Astrocyte (in vitro differentiated cells and primary cell): Measurements from ENCODE around the gene PDX1. TPM values are rescaled to one million over a fixed set of nuclear protein-coding genes. Genes with fewer than 3 reads are reported as not detected.

Source experiments
- DNase-seq: peaks from one replicate; pipeline ENCODE4 v3.0.0-alpha.2; 2010; ENCODE audit warnings: low read depth
- FAIRE-seq: peaks from 2 replicates; lab custom pipeline; 2011; peaks lifted over from hg19 to GRCh38; lab: Jason Lieb, UNC
- H2AFZ ChIP-seq: 2 replicates; pipeline ENCODE4 v1.6.0; 2012; ENCODE audit warnings: low read depth, low read length, inconsistent platforms
- H3K27ac ChIP-seq: 2 replicates; pipeline ENCODE4 v1.5.1; 2011; ENCODE audit warnings: low read depth, low read length, inconsistent platforms
- H3K27me3 ChIP-seq: 2 replicates; pipeline ENCODE4 v1.6.0; 2011; ENCODE audit warnings: low read length, inconsistent platforms; ENCODE audit not compliant: insufficient read depth
- H3K36me3 ChIP-seq: 2 replicates; pipeline ENCODE4 v1.5.1; 2011; ENCODE audit warnings: low read length, inconsistent platforms; ENCODE audit not compliant: insufficient read depth
- H3K4me1 ChIP-seq: 2 replicates; pipeline ENCODE4 v1.5.1; 2011; ENCODE audit warnings: low read length, inconsistent platforms; ENCODE audit not compliant: insufficient read depth
- H3K4me2 ChIP-seq: 2 replicates; pipeline ENCODE4 v1.6.0; 2012; ENCODE audit warnings: low read length, inconsistent platforms
- H3K4me3 ChIP-seq: 2 replicates; pipeline ENCODE4 v1.5.1; 2011; ENCODE audit warnings: low read depth, mild to moderate bottlenecking, low read length, inconsistent platforms; ENCODE audit not compliant: insufficient read depth
- H3K79me2 ChIP-seq: 2 replicates; pipeline ENCODE4 v1.6.0; 2012; ENCODE audit warnings: mild to moderate bottlenecking, low read length, inconsistent platforms; ENCODE audit not compliant: insufficient read depth
- H3K9ac ChIP-seq: 2 replicates; pipeline ENCODE4 v1.6.0; 2012; ENCODE audit warnings: mild to moderate bottlenecking, low read length, inconsistent platforms
- H3K9me3 ChIP-seq: 2 replicates; pipeline ENCODE4 v1.5.1; 2012; ENCODE audit warnings: low read depth, mild to moderate bottlenecking, low read length, inconsistent platforms; ENCODE audit not compliant: insufficient read depth
- H4K20me1 ChIP-seq: 2 replicates; pipeline ENCODE4 v1.6.0; 2012; ENCODE audit warnings: low read length, inconsistent platforms; ENCODE audit not compliant: insufficient read depth
- H3K27ac Mint-ChIP-seq: one replicate; pipeline ENCODE4 v1.8.0; 2021; ENCODE audit warnings: mild to moderate bottlenecking, mixed read lengths; ENCODE audit not compliant: unreplicated experiment
- H3K27me3 Mint-ChIP-seq: one replicate; pipeline ENCODE4 v1.8.0; 2021; ENCODE audit warnings: low read depth, mixed read lengths; ENCODE audit not compliant: unreplicated experiment
- H3K36me3 Mint-ChIP-seq: one replicate; pipeline ENCODE4 v1.8.0; 2021; ENCODE audit warnings: low read depth, mixed read lengths; ENCODE audit not compliant: unreplicated experiment
- H3K4me1 Mint-ChIP-seq: one replicate; pipeline ENCODE4 v1.8.0; 2021; ENCODE audit warnings: low read depth, mixed read lengths; ENCODE audit not compliant: unreplicated experiment
- H3K4me3 Mint-ChIP-seq: one replicate; pipeline ENCODE4 v1.8.0; 2021; ENCODE audit warnings: mild to moderate bottlenecking, moderate library complexity, mixed read lengths; ENCODE audit not compliant: unreplicated experiment
- H3K9me3 Mint-ChIP-seq: one replicate; pipeline ENCODE4 v1.8.0; 2021; ENCODE audit warnings: mild to moderate bottlenecking, mixed read lengths; ENCODE audit not compliant: unreplicated experiment
- EZH2 ChIP-seq: IDR thresholded peaks from 2 replicates; pipeline ENCODE4 v1.6.1; 2012; ENCODE audit warnings: mild to moderate bottlenecking, low read length, inconsistent platforms; ENCODE audit not compliant: insufficient read depth
- total RNA-seq: library from RNA; stranded (reverse); gene quantifications from 2 replicates; pipeline ENCODE4 v1.2.1, GENCODE V29; 2021
- TF ChIP-seq, protein P1 (sequence below): IDR thresholded peaks from 2 replicates; pipeline ENCODE4 v1.5.1; 2011; ENCODE audit warnings: low read depth, mild to moderate bottlenecking, inconsistent platforms, low read length, moderate library complexity; ENCODE audit not compliant: insufficient read depth

PDX1 gene
- total RNA-seq, 1 donor from 2014 or later = not detected

- Mint-ChIP-seq H3K9me3 (no peaks in the 10 kb centered on the region), H3K27me3 (peaks cover 17% of the 10 kb centered on the region), H3K27ac (no peak overlapping the region), H3K4me3 (no peak overlapping the region), H3K36me3 (no peaks in the 10 kb centered on the region), H3K4me1 (no peaks in the 10 kb centered on the region)
- Histone ChIP-seq H3K9me3 (peaks cover 6% of the 10 kb centered on the region), H3K4me2 (no peak overlapping the region), H2AFZ (no peak overlapping the region), H4K20me1 (no peaks in the 10 kb centered on the region), H3K36me3 (no peaks in the 10 kb centered on the region), H3K27ac (no peak overlapping the region), H3K79me2 (no peaks in the 10 kb centered on the region), H3K4me1 (no peaks in the 10 kb centered on the region), H3K9ac (no peak overlapping the region), H3K4me3 (no peak overlapping the region), H3K27me3 (no peaks in the 10 kb centered on the region)
- TF ChIP-seq EZH2 = no peak
- TF ChIP-seq, protein P1, sequence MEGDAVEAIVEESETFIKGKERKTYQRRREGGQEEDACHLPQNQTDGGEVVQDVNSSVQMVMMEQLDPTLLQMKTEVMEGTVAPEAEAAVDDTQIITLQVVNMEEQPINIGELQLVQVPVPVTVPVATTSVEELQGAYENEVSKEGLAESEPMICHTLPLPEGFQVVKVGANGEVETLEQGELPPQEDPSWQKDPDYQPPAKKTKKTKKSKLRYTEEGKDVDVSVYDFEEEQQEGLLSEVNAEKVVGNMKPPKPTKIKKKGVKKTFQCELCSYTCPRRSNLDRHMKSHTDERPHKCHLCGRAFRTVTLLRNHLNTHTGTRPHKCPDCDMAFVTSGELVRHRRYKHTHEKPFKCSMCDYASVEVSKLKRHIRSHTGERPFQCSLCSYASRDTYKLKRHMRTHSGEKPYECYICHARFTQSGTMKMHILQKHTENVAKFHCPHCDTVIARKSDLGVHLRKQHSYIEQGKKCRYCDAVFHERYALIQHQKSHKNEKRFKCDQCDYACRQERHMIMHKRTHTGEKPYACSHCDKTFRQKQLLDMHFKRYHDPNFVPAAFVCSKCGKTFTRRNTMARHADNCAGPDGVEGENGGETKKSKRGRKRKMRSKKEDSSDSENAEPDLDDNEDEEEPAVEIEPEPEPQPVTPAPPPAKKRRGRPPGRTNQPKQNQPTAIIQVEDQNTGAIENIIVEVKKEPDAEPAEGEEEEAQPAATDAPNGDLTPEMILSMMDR = no peak
- no peak for FAIRE-seq
- no peak for DNase-seq
Observed at GRCh38 chr13:27896726-27897125, 23.1 kb upstream of the PDX1 start.

DNA sequence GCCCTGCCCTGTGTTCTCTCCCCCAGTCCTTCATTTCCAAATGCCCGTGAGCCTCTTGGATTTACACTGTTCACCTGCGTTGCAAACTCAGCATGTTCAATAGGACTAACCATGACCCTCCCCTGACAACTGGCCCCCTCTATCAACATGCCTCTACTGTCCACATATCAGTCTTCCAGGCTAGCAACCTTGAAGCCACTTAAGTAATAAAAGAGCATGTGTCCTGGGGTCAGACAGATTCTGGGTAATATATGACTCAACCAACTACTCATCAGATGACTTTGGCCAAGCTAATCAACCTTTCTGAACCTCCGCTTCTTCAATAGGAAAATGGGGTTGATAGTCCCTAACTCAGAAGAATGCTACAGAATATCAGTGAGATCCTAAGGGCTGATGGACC, 15.1 kb upstream of the PDX1 start:
- no peak for TF ChIP-seq EZH2
- TF ChIP-seq, protein P1 = no peak
- peaks cover 2% of the 10 kb centered on the region for H3K9me3 Mint-ChIP-seq
- H3K4me1 ChIP-seq = no peaks in the 10 kb centered on the region
- no peak overlapping the region for H3K4me3 Mint-ChIP-seq
- H3K36me3 Mint-ChIP-seq = no peaks in the 10 kb centered on the region
- no peak overlapping the region for H3K27ac ChIP-seq
- H3K27ac Mint-ChIP-seq = no peak overlapping the region
- H3K27me3 ChIP-seq = peaks cover 8% of the 10 kb centered on the region
- no peaks in the 10 kb centered on the region for H3K4me1 Mint-ChIP-seq
- H4K20me1 ChIP-seq = no peaks in the 10 kb centered on the region
- no peak overlapping the region for H3K4me3 ChIP-seq
- FAIRE-seq (no peak), DNase-seq (no peak)
- no peaks in the 10 kb centered on the region for H3K9me3 ChIP-seq
- H3K4me2 ChIP-seq = no peak overlapping the region
- no peaks in the 10 kb centered on the region for H3K79me2 ChIP-seq
- H3K9ac ChIP-seq = no peak overlapping the region
- H2AFZ ChIP-seq = no peak overlapping the region
- no peaks in the 10 kb centered on the region for H3K36me3 ChIP-seq
- peaks cover 57% of the 10 kb centered on the region for H3K27me3 Mint-ChIP-seq

DNA sequence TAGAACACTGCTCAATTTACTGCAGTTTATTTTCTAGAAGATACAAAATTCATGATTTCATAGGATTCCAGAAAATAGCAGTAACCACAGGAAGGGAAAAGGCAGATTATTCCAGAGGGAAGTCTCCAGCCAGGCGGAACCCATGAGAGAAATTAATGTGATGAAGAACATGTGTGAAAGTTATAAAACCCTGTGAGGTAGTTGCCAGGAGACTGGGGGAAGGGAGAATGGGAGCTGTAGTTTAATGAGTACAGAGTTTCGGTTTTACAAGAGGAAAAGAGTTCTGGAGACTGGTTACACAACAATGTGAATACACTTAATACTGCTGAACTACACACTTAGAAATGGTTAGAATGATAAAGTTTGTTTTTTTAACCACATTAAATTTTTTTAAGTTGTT, 14.2 kb upstream of the PDX1 start:
- Histone ChIP-seq H3K27me3 (peaks cover 8% of the 10 kb centered on the region), H3K9ac (no peak overlapping the region), H4K20me1 (no peaks in the 10 kb centered on the region), H3K9me3 (no peaks in the 10 kb centered on the region), H3K79me2 (no peaks in the 10 kb centered on the region), H3K4me1 (no peaks in the 10 kb centered on the region), H3K4me2 (no peak overlapping the region), H3K36me3 (no peaks in the 10 kb centered on the region), H3K4me3 (no peak overlapping the region), H3K27ac (no peak overlapping the region), H2AFZ (no peak overlapping the region)
- no peak overlapping the region for H3K27ac Mint-ChIP-seq
- H3K27me3 Mint-ChIP-seq = peaks cover 65% of the 10 kb centered on the region
- no peak for TF ChIP-seq EZH2
- TF ChIP-seq, protein P1 = no peak
- no peak for DNase-seq
- H3K4me1 Mint-ChIP-seq = no peaks in the 10 kb centered on the region
- no peak overlapping the region for H3K4me3 Mint-ChIP-seq
- peaks cover 2% of the 10 kb centered on the region for H3K9me3 Mint-ChIP-seq
- no peaks in the 10 kb centered on the region for H3K36me3 Mint-ChIP-seq
- FAIRE-seq = no peak
